ENCODE data around the gene DCLRE1B.

The DCLRE1B gene

GRCh38 chr1:113904674-113905434, at the start of gene DCLRE1B, which contains the start of gene AP4B1:
Gene DCLRE1B, plus strand, starts transcription at chr1:113905326. Its CDS starts 261 bp downstream, at chr1:113905587.
Gene AP4B1, minus strand, starts transcription at chr1:113904799. Its CDS starts 82 bp downstream, at chr1:113904717.
- peak within 1 kb of the TSS; percentile 95 for H3K4me3 ChIP-seq (replicated peaks; ENCODE audit: low read depth, low read length)
- peak; percentile 98 for DNase-seq (ENCODE audit: extremely low read depth, low read depth)
- peak; percentile 74 for TF ChIP-seq CTCF (IDR thresholded peaks at IDR 0.05; ENCODE audit: low read depth, low read length, missing control alignments)

GRCh38 chr1:113855630-113856400, 49.3 kb upstream of the DCLRE1B start:
- H3K4me3 ChIP-seq (replicated peaks; ENCODE audit: low read depth, low read length) = no peak overlapping the region
- no peak for TF ChIP-seq CTCF (IDR thresholded peaks at IDR 0.05; ENCODE audit: low read depth, low read length, missing control alignments)
- no peak for DNase-seq (ENCODE audit: extremely low read depth, low read depth)

- DNase-seq (ENCODE audit: extremely low read depth, low read depth) = no peak
- H3K4me3 ChIP-seq (replicated peaks; ENCODE audit: low read depth, low read length) = no peak overlapping the region
Measured at GRCh38 chr1:113856401-113856790, 48.7 kb upstream of the DCLRE1B start.

GRCh38 chr1:113857776-113858175, 47.4 kb upstream of the DCLRE1B start:
- DNase-seq (ENCODE audit: extremely low read depth, low read depth) = no peak
- no peak overlapping the region for H3K4me3 ChIP-seq (replicated peaks; ENCODE audit: low read depth, low read length)
- no peak for TF ChIP-seq CTCF (IDR thresholded peaks at IDR 0.05; ENCODE audit: low read depth, low read length, missing control alignments)

More at GRCh38 chr1:113856401-113856790, 48.7 kb upstream of the DCLRE1B start:
- no peak for TF ChIP-seq CTCF (IDR thresholded peaks at IDR 0.05; ENCODE audit: low read depth, low read length, missing control alignments)

- no peak for DNase-seq (ENCODE audit: extremely low read depth, low read depth)
- no peak overlapping the region for H3K4me3 ChIP-seq (replicated peaks; ENCODE audit: low read depth, low read length)
- TF ChIP-seq CTCF (IDR thresholded peaks at IDR 0.05; ENCODE audit: low read depth, low read length, missing control alignments) = no peak
Measured at GRCh38 chr1:113858418-113858817, 46.7 kb upstream of the DCLRE1B start.

GRCh38 chr1:113858982-113859381, 46.1 kb upstream of the DCLRE1B start:
- TF ChIP-seq CTCF (IDR thresholded peaks at IDR 0.05; ENCODE audit: low read depth, low read length, missing control alignments) = no peak
- no peak overlapping the region for H3K4me3 ChIP-seq (replicated peaks; ENCODE audit: low read depth, low read length)
- DNase-seq (ENCODE audit: extremely low read depth, low read depth) = no peak
